ENCODE results near the gene BCL7C.

GRCh38 chr16:30837904-30838303, 56.0 kb downstream of the BCL7C start:
- TF ChIP-seq PATZ1 (CRISPR knock-in tag; IDR thresholded peaks at IDR 0.05; ENCODE audit: borderline replicate concordance): no peak
- no peak for TF ChIP-seq ZFP30 (CRISPR knock-in tag; IDR thresholded peaks at IDR 0.05)
- no peak for TF ChIP-seq ZNF565 (CRISPR knock-in tag; conservative IDR thresholded peaks at IDR 0.05; ENCODE audit: low read depth)
- TF ChIP-seq ZFP3 (CRISPR knock-in tag; IDR thresholded peaks at IDR 0.05): no peak
- TF ChIP-seq ESRRG (CRISPR knock-in tag; IDR thresholded peaks at IDR 0.05): no peak
- TF ChIP-seq ZNF8 (CRISPR knock-in tag; IDR thresholded peaks at IDR 0.05): no peak
